ENCODE results near the gene PLXDC2.

PLXDC2 gene

GRCh38 chr10:20007426-20007825, 191.2 kb downstream of the PLXDC2 start:
- DNase-seq (ENCODE audit: extremely low spot score), result no peak
- ChIA-PET POLR2A (no interaction called here), CTCF (no interaction called here)
- no peak for TF ChIP-seq SP1 (IDR thresholded peaks at IDR 0.05)

GRCh38 chr10:20013991-20014750, 197.9 kb downstream of the PLXDC2 start:
- TF ChIP-seq SP1 (IDR thresholded peaks at IDR 0.05) (no peak), SUZ12 (IDR thresholded peaks at IDR 0.05) (no peak), L3MBTL2 (conservative IDR thresholded peaks at IDR 0.05) (no peak), ARNT (IDR thresholded peaks at IDR 0.05) (no peak), BHLHE40 (IDR thresholded peaks at IDR 0.05; ENCODE audit: borderline replicate concordance) (no peak)
- DNase-seq (ENCODE audit: extremely low spot score), result no peak
- CTCF ChIA-PET, result no interaction called here
- POLR2A ChIA-PET, result no interaction called here

GRCh38 chr10:20017961-20018360, 201.7 kb downstream of the PLXDC2 start:
- TF ChIP-seq ELF4 (IDR thresholded peaks at IDR 0.05), result no peak
- no peak for TF ChIP-seq FOXM1 (IDR thresholded peaks at IDR 0.05; ENCODE audit: borderline replicate concordance)
- no peak for TF ChIP-seq SUZ12 (IDR thresholded peaks at IDR 0.05)
- no peak for TF ChIP-seq NFRKB (IDR thresholded peaks at IDR 0.05)
- TF ChIP-seq FOXK2 (IDR thresholded peaks at IDR 0.05), result no peak
- no peak for TF ChIP-seq CTBP1 (IDR thresholded peaks at IDR 0.05; ENCODE audit: borderline replicate concordance)
- no peak for TF ChIP-seq TARDBP (IDR thresholded peaks at IDR 0.05)
- TF ChIP-seq SP1 (IDR thresholded peaks at IDR 0.05), result no peak
- TF ChIP-seq BHLHE40 (IDR thresholded peaks at IDR 0.05; ENCODE audit: borderline replicate concordance), result no peak
- ChIA-PET CTCF (no interaction called here), POLR2A (no interaction called here)
- DNase-seq (ENCODE audit: extremely low spot score), result no peak

- TF ChIP-seq FOXA1 (IDR thresholded peaks at IDR 0.05) (no peak), NFRKB (IDR thresholded peaks at IDR 0.05) (no peak), LEF1 (IDR thresholded peaks at IDR 0.05; ENCODE audit: borderline replicate concordance) (no peak), FOXM1 (IDR thresholded peaks at IDR 0.05; ENCODE audit: borderline replicate concordance) (no peak), CTBP1 (IDR thresholded peaks at IDR 0.05; ENCODE audit: borderline replicate concordance) (no peak)
- DNase-seq (ENCODE audit: extremely low spot score), result no peak
- ChIA-PET POLR2A (no interaction called here), CTCF (no interaction called here)
Observed at GRCh38 chr10:20020677-20021076, 204.4 kb downstream of the PLXDC2 start.

- no peak for DNase-seq (ENCODE audit: extremely low spot score)
- ChIA-PET CTCF (no interaction called here), POLR2A (no interaction called here)
- TF ChIP-seq FOXK2 (IDR thresholded peaks at IDR 0.05) (no peak), FOXM1 (IDR thresholded peaks at IDR 0.05; ENCODE audit: borderline replicate concordance) (no peak), TARDBP (IDR thresholded peaks at IDR 0.05) (no peak), FOXA1 (IDR thresholded peaks at IDR 0.05) (no peak), HDGF (IDR thresholded peaks at IDR 0.05; ENCODE audit: borderline replicate concordance) (no peak), LEF1 (IDR thresholded peaks at IDR 0.05; ENCODE audit: borderline replicate concordance) (no peak), ZNF384 (IDR thresholded peaks at IDR 0.05) (no peak), ARNT (IDR thresholded peaks at IDR 0.05) (no peak), SUZ12 (IDR thresholded peaks at IDR 0.05) (no peak), BHLHE40 (IDR thresholded peaks at IDR 0.05; ENCODE audit: borderline replicate concordance) (no peak), SP1 (IDR thresholded peaks at IDR 0.05) (no peak), NFRKB (IDR thresholded peaks at IDR 0.05) (no peak), L3MBTL2 (conservative IDR thresholded peaks at IDR 0.05) (no peak), CTBP1 (IDR thresholded peaks at IDR 0.05; ENCODE audit: borderline replicate concordance) (no peak)
Observed at GRCh38 chr10:20029523-20029922, 213.3 kb downstream of the PLXDC2 start.

GRCh38 chr10:20033476-20033875, 217.2 kb downstream of the PLXDC2 start:
- POLR2A ChIA-PET, result no interaction called here
- no peak for TF ChIP-seq CTBP1 (IDR thresholded peaks at IDR 0.05; ENCODE audit: borderline replicate concordance)
- TF ChIP-seq HDGF (IDR thresholded peaks at IDR 0.05; ENCODE audit: borderline replicate concordance), result no peak
- DNase-seq (ENCODE audit: extremely low spot score), result no peak
- CTCF ChIA-PET, result no interaction called here

GRCh38 chr10:20034732-20035131, 218.5 kb downstream of the PLXDC2 start:
- TF ChIP-seq NFRKB (IDR thresholded peaks at IDR 0.05) (no peak), HDGF (IDR thresholded peaks at IDR 0.05; ENCODE audit: borderline replicate concordance) (no peak)
- ChIA-PET CTCF (no interaction called here), POLR2A (no interaction called here)
- no peak for DNase-seq (ENCODE audit: extremely low spot score)

GRCh38 chr10:20040012-20040411, 223.8 kb downstream of the PLXDC2 start:
- POLR2A ChIA-PET, result no interaction called here
- CTCF ChIA-PET, result no interaction called here
- TF ChIP-seq SP1 (IDR thresholded peaks at IDR 0.05) (no peak), NFRKB (IDR thresholded peaks at IDR 0.05) (no peak), L3MBTL2 (conservative IDR thresholded peaks at IDR 0.05) (no peak), SUZ12 (IDR thresholded peaks at IDR 0.05) (no peak), ARNT (IDR thresholded peaks at IDR 0.05) (no peak), CTBP1 (IDR thresholded peaks at IDR 0.05; ENCODE audit: borderline replicate concordance) (no peak), ZNF384 (IDR thresholded peaks at IDR 0.05) (no peak), PKNOX1 (IDR thresholded peaks at IDR 0.05) (no peak), FOXM1 (IDR thresholded peaks at IDR 0.05; ENCODE audit: borderline replicate concordance) (no peak), BHLHE40 (IDR thresholded peaks at IDR 0.05; ENCODE audit: borderline replicate concordance) (no peak), FOXK2 (IDR thresholded peaks at IDR 0.05) (no peak), ELF4 (IDR thresholded peaks at IDR 0.05) (no peak), LEF1 (IDR thresholded peaks at IDR 0.05; ENCODE audit: borderline replicate concordance) (no peak), FOXA1 (IDR thresholded peaks at IDR 0.05) (no peak), TARDBP (IDR thresholded peaks at IDR 0.05) (no peak), HDGF (IDR thresholded peaks at IDR 0.05; ENCODE audit: borderline replicate concordance) (no peak)
- DNase-seq (ENCODE audit: extremely low spot score), result no peak
